Activated CD4-positive, alpha-beta T cell treated with anti-CD3 and anti-CD28 coated beads, Interleukin-2, amount 10 ng/mL, durations not matched to agents 24 days and 14 days (primary cell): ENCODE data around the gene PRKCA. TPM values are rescaled to one million over a fixed set of nuclear protein-coding genes. Genes with fewer than 3 reads are reported as not detected.

ENCODE experiments used
- DNase-seq: peaks from one replicate; pipeline ENCODE4 v3.0.0; 2022
- H3K27ac Mint-ChIP-seq: one replicate; pipeline ENCODE4 v1.8.0; 2022; ENCODE audit warnings: mild to moderate bottlenecking, mixed read lengths
- H3K27me3 Mint-ChIP-seq: one replicate; pipeline ENCODE4 v1.8.0; 2022; ENCODE audit warnings: mixed read lengths
- H3K36me3 Mint-ChIP-seq: one replicate; pipeline ENCODE4 v1.8.0; 2022; ENCODE audit warnings: low read depth, mild to moderate bottlenecking, mixed read lengths
- H3K4me1 Mint-ChIP-seq: one replicate; pipeline ENCODE4 v1.8.0; 2021; ENCODE audit warnings: mixed read lengths
- H3K4me3 Mint-ChIP-seq: one replicate; pipeline ENCODE4 v1.8.0; 2022; ENCODE audit warnings: mild to moderate bottlenecking, moderate library complexity, mixed read lengths
- H3K9me3 Mint-ChIP-seq: one replicate; pipeline ENCODE4 v1.8.0; 2021; ENCODE audit warnings: mixed read lengths
- intact Hi-C: fragments of 100-400 bp; cut with micrococcal nuclease; formaldehyde crosslinking; loops from one replicate; pipeline ENCODE4 v1.15.1; 2023
- total RNA-seq: library from RNA; stranded (reverse); gene quantifications from 2 replicates; pipeline ENCODE4 v1.2.3, GENCODE V29; 2022

Gene PRKCA
- total RNA-seq, 1 donor from 2014 or later: 164 TPM

DNA sequence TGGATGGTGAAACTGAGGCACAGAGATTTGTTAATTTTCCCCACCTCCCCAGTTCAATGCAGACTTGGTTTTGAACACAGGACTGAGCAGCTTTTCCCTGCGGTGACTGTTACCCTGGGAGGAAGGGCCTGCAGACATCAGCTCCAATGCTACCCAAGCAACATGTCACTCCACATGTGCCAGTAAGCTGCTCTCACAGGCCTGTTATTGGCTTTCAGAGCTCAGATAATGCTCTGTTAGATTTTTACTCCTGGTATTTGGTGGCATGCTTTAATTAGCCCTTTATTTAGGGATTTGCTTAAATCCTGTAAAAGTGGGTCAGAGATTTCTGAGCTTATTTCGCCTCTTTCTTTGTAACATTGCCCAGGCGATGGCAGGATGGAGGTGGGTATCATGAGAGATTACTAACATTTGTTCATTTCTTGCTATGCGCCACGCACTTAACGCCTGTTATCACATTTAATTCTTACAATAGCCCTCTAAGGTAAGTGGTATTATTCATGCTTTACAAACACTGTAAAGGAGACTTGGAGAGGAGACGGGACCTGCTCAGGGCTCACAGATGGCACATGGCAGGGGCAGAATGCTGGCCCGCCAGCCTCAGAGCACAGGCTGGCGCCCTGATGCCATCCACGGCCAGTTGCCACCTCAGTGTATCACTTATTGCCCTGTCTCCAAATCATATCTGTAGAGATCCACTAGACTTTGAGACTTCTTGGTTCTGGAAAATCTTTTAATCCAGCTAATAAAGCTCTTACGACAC is 448.5 kb downstream of the PRKCA start:
- Mint-ChIP-seq H3K27me3 (no peaks in the 10 kb centered on the region), H3K27ac (no peak overlapping the region), H3K9me3 (no peaks in the 10 kb centered on the region), H3K4me1 (no peaks in the 10 kb centered on the region), H3K36me3 (peaks cover 43% of the 10 kb centered on the region), H3K4me3 (no peak overlapping the region)
- DNase-seq: no peak
- intact Hi-C loops: no loop called here

DNA sequence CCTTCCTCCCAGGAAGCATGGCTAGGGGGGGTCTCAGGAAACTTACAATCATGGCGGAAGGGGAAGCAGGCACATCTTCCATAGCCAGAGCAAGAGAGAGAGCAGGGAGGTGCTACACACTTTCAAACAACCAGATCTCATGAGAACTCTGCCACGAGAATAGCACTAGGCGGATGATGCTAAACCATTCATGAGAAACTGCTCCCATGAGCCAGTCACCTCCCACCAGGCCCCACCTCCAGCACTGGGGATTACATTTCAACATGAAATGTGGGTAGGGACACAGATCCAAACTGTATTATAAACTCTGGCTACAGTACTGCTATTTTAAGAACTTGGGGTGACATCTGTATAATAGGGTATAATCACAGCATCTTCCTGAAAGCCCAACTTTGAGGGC is 449.4 kb downstream of the PRKCA start:
- H3K27ac Mint-ChIP-seq: peak overlapping the region; percentile 67

DNA sequence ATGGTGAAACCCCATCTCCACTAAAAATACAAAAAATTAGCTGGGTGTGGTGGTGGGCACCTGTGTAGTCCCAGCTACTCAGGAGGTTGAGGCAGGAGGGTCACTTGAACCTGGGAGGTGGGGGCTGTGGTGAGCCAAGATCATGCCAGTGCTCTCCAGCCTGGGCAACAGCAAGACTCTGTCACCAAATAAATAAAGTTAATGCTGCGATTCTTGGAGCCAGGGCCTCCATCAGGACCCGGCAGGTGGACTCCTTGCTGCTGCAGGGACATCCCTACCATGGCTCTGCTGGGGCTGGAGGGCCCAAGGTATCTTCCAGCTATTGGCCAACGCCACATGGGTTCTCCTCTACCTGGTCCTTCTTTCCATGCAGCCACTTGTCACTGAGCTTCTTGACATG is 450.0 kb downstream of the PRKCA start:
- H3K36me3 Mint-ChIP-seq: peaks cover 49% of the 10 kb centered on the region
- H3K27me3 Mint-ChIP-seq: no peaks in the 10 kb centered on the region
- H3K4me1 Mint-ChIP-seq: no peaks in the 10 kb centered on the region
- H3K27ac Mint-ChIP-seq: no peak overlapping the region
- no peak for DNase-seq
- H3K4me3 Mint-ChIP-seq: no peak overlapping the region
- H3K9me3 Mint-ChIP-seq: no peaks in the 10 kb centered on the region
- intact Hi-C loops: no loop called here

More for the DNA sequence above, 449.4 kb downstream of the PRKCA start:
- Mint-ChIP-seq H3K9me3 (no peaks in the 10 kb centered on the region), H3K27me3 (no peaks in the 10 kb centered on the region), H3K4me1 (no peaks in the 10 kb centered on the region), H3K4me3 (no peak overlapping the region), H3K36me3 (peaks cover 46% of the 10 kb centered on the region)
- DNase-seq: no peak
- intact Hi-C loops: no loop called here

DNA sequence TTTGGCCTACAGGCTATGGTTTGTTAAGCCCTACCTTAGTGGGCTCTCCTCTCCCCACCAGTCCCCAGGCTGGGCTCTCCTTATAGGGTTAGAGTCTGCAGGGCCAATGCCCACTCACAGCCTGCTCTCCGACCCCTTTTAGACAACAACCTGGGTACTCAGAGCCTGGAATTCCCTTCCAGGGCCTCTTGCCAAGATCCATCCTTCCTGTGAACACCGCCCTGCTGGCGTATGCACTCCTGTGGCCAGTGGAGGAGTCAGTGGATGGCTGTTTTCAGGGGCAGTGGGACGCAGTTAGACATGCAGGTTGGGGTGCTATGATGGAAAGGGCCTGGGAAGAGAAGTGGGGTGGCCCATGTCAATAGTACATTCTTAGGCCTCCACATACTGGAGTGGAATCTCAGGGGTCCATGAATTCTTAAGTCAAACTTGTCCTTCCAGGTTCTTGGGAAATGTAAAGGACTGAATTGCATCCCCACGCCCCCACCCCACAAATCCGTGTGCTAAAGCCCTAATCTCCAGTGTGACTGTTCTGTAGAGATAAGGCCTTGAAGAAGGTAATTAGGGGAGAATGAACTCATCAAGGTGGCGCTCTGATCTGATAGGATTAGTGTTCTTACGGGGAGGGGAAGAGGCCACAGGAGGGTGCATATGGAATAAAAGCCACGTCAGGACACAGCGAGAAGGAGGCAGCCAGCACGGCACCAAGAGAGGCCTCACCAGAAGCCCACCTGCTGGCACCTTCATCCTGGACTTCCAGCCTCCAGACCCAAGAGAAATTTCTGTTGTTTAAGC is 450.9 kb downstream of the PRKCA start:
- Mint-ChIP-seq H3K27me3 (no peaks in the 10 kb centered on the region), H3K4me3 (no peak overlapping the region), H3K36me3 (peaks cover 53% of the 10 kb centered on the region), H3K4me1 (no peaks in the 10 kb centered on the region), H3K9me3 (no peaks in the 10 kb centered on the region), H3K27ac (no peak overlapping the region)
- DNase-seq: no peak
- intact Hi-C loops: no loop called here

DNA sequence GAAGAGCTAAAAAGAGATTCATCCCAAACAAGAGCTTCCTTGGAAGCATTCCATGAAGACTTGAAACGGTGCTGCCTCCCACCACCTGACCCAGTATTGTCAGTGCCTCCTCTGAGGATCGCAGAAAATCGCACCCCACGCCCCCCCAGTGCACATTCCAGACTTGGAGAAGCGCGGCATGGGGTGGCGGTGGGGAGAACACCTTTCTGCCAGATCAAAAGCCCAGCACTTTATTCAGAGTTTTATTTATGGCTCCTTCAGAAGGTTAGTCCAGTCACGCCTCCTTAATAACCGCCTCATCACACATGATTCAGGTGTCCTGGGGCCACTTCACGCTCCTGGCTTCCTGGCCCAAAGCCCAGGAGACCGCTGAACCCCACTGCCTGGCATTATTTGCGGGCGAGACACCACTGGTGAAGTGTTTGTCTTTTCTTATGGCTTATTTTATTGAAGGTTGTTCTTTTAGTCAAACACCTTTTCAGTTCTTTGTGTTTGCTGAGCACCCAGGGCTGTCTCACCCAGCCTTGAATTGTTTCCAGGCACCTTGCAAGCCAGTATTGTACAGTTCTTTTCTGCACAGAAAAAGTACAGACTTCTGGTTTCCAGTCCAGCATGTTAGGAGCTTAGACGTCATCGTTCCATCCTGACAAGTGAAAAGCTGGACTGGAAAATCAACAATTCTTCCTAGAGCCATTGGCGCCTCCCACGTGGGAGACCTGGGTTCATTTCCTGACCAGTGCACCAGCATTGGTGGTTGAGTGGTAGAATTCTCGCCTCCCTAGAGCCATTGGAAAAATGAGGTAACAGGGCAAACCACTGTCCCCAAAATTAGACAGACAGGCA is 452.9 kb downstream of the PRKCA start:
- no peak for DNase-seq
- Mint-ChIP-seq H3K27ac (no peak overlapping the region), H3K9me3 (no peaks in the 10 kb centered on the region), H3K4me1 (no peaks in the 10 kb centered on the region), H3K4me3 (no peak overlapping the region), H3K27me3 (no peaks in the 10 kb centered on the region), H3K36me3 (peaks cover 54% of the 10 kb centered on the region)
- intact Hi-C loops: no loop called here

DNA sequence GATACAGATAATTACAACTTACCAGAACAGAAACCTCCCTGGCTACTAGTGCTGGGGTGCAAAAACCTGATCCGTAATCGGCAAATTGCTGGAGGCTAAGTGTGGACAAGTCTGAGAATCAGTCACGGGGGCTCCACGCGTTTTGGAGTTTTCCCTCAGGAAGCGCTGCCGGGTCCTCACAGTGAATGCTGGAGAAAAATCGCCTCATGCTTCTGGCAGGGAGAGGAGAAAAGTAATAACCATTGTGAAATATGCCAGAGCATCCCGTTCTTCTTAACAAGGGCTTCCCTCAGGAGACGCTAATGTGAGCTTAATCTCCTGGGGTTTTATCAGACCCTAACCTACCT is 453.5 kb downstream of the PRKCA start:
- Mint-ChIP-seq H3K4me1 (no peaks in the 10 kb centered on the region), H3K9me3 (no peaks in the 10 kb centered on the region), H3K4me3 (no peak overlapping the region), H3K27me3 (no peaks in the 10 kb centered on the region), H3K36me3 (peaks cover 51% of the 10 kb centered on the region), H3K27ac (no peak overlapping the region)
- no peak for DNase-seq
- intact Hi-C loops: no loop called here

DNA sequence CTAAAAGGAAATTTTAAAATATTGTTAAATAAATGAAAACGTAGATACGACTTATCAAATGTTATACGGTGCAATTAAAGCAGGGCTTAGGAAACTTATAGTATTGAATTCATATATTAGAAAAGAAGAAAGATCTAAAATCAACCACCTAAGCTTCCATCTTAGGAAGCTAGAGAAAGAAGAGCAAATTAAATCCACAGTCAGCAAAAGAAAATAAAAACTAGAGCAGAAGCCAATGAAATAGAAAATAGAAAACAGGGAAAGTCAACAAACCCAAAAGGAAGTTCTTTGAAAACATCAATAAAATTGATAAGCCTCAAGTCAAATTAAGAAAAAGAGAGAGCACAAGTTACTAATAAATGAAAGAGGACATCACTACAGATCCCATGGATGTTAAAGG is 457.9 kb downstream of the PRKCA start:
- no peaks in the 10 kb centered on the region for H3K9me3 Mint-ChIP-seq
- peaks cover 35% of the 10 kb centered on the region for H3K36me3 Mint-ChIP-seq
- intact Hi-C loops: no loop called here
- no peak for DNase-seq
- no peaks in the 10 kb centered on the region for H3K27me3 Mint-ChIP-seq
- no peak overlapping the region for H3K27ac Mint-ChIP-seq
- H3K4me1 Mint-ChIP-seq: no peaks in the 10 kb centered on the region
- no peak overlapping the region for H3K4me3 Mint-ChIP-seq

DNA sequence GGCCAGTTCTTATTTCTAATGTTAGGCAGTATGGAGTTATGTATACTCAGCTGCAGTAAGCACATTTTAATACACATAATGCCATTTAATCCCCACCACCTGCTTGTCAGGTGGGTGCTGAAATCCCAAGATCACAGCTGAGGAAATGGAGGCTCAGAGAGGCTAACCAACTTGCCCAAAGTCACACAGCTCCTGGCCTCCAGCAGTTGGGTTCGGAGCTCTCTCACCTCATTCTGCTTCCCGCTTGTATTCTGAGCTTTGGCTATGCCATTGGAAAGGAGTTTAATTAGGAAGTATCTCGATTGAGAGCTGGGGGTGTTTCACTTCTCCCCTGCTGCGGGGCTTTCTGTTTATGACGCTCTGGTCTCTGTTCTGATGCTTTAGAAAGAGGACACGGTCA is 459.9 kb downstream of the PRKCA start:
- no peak for DNase-seq
- Mint-ChIP-seq H3K27me3 (no peaks in the 10 kb centered on the region), H3K4me3 (no peak overlapping the region), H3K27ac (no peak overlapping the region), H3K36me3 (peaks cover 32% of the 10 kb centered on the region), H3K9me3 (no peaks in the 10 kb centered on the region), H3K4me1 (peaks cover 2% of the 10 kb centered on the region)
- intact Hi-C loops: no loop called here

DNA sequence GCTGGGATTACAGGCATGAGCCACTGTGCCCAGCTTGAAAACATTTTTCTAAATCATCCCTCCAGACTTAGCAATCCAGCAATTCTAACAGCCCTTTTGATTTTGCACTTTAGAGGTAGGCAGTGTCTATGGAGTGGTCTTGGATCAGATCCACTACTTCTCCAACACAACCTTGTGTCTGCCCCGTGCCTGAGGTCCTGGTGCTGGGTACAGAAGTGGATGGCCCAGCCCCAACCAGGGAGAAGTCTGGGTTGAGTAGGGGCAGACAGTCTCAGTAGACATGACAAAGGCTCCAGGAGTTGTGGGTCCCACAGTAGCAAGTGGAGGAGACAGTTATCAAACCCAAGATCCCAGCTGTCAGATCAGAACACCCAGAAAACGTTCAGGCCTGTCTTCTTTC is 460.6 kb downstream of the PRKCA start:
- Mint-ChIP-seq H3K27ac (no peak overlapping the region), H3K4me3 (no peak overlapping the region), H3K36me3 (peaks cover 31% of the 10 kb centered on the region), H3K9me3 (no peaks in the 10 kb centered on the region), H3K4me1 (peaks cover 2% of the 10 kb centered on the region), H3K27me3 (no peaks in the 10 kb centered on the region)
- intact Hi-C loops: no loop called here
- DNase-seq: no peak

DNA sequence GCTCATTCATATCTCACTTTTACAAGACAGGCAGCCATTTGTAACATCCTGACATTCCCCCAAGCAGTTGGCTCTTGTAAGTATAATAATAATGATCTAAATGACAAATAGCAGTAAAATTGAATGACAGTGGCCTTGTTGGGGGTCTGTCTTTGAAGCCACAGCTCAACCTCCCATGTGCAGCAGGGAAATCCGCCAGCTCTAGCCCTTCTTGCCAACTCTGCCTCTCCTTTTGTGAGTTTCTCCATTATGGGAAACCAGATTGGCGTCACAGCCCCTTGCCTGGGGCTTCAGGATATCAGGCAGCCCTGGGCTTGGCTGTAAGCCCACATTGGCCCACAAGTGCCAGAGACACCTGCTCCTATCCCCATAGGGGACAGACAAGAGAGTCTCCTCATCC is 462.1 kb downstream of the PRKCA start:
- no peaks in the 10 kb centered on the region for H3K27me3 Mint-ChIP-seq
- peaks cover 2% of the 10 kb centered on the region for H3K4me1 Mint-ChIP-seq
- DNase-seq: no peak
- intact Hi-C loops: no loop called here
- no peaks in the 10 kb centered on the region for H3K9me3 Mint-ChIP-seq
- peaks cover 29% of the 10 kb centered on the region for H3K36me3 Mint-ChIP-seq
- no peak overlapping the region for H3K4me3 Mint-ChIP-seq
- H3K27ac Mint-ChIP-seq: no peak overlapping the region

DNA sequence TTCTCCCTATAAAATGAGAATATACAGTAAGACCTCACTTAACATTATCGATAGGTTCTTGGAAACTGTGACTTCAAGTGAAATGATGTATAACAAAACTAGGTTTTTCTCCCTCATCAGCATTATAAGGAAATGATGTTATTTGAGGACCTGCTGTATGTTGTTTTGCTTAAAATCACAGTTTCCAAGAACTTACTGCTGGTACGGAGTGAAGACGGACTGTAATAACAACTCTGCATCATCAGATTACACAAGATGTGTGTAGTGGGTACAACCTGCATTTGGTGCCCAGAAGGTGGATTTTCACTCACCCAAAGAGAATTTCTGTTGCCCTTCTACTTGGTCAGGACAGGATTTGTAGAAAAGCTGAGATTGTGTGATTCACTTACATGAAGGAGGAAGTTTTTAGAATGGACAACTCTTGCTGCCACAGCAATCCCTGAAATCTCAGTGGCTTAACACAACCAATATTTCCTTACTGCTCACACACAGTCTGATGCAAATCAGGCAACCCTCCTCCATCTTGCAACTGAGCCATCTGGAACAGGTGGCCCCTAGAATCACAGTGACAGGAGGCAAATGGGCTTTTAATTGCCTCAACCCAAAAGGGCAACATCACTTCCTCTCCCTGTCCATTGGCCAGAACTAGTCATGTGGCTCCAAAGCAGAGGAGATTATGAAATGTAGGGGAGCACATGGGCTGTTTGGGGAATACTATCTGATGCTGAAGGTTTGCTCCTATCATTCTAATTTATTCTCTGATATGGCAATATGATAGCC is 464.9 kb downstream of the PRKCA start:
- Mint-ChIP-seq H3K27ac (peak overlapping the region; percentile 35), H3K4me3 (no peak overlapping the region), H3K9me3 (no peaks in the 10 kb centered on the region), H3K36me3 (peaks cover 27% of the 10 kb centered on the region), H3K27me3 (no peaks in the 10 kb centered on the region), H3K4me1 (peaks cover 2% of the 10 kb centered on the region)
- DNase-seq: no peak
- intact Hi-C loops: no loop called here

DNA sequence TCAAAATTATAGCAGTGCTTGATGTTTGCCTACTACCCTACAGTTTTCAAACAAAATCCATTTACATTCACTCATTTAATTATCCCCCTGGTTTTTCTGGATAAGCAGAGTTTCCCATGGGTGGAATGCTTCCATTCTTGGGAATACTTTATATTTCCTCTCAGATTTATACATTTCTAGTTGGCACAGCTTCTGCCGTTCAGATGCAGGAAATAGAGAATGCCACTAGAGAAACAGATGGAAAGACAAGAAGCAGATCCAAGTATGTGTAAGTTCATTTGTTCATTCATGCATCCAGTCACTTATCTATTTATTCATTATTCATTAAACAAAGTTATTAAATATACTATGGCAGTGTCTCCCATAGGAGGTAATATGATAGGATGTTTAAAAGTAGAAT is 467.5 kb downstream of the PRKCA start:
- H3K4me1 Mint-ChIP-seq: peaks cover 2% of the 10 kb centered on the region
- H3K27ac Mint-ChIP-seq: no peak overlapping the region
- H3K36me3 Mint-ChIP-seq: peaks cover 29% of the 10 kb centered on the region
- intact Hi-C loops: no loop called here
- no peak for DNase-seq
- no peaks in the 10 kb centered on the region for H3K27me3 Mint-ChIP-seq
- no peak overlapping the region for H3K4me3 Mint-ChIP-seq
- H3K9me3 Mint-ChIP-seq: no peaks in the 10 kb centered on the region

DNA sequence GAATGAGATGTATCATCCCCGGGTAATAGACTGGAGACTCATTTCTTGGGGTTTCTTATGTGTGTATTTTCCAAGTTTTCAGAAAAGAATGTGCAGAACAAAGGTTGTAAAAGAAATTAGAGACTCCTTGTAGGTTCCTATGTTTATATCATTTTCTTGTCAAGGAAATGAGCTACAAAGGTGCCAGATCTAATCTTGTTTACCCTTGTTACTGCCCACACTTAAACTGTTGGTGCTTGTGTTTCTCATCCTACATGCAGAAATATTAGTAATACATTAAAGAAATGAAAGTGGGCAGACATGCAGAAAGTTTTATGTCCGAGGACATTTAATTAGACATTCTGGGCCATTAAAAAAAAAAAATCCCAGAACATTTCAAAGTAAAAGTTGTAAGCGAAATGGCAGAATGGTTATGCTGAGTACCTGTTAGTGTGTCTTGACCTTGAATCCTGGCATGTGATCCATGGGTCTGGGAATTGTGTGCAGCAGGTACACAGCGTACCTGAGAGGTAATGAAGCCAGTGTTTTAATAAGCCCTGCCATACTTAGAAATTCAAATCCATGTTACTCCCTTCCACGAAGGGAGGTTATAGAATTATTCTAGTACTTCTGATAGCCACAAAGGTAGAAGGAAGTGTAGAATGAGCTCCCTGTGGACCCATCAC is 469.9 kb downstream of the PRKCA start:
- Mint-ChIP-seq H3K27me3 (no peaks in the 10 kb centered on the region), H3K9me3 (no peaks in the 10 kb centered on the region), H3K27ac (no peak overlapping the region), H3K4me3 (no peak overlapping the region), H3K4me1 (no peaks in the 10 kb centered on the region), H3K36me3 (peaks cover 27% of the 10 kb centered on the region)
- DNase-seq: no peak
- intact Hi-C loops: no loop called here
